Breast epithelium (tissue), 3 donors: Measurements from ENCODE around the gene SOCS2.

Experiments used
- CTCF ChIP-seq, 3 donors: fragments of 450-650 bp; IDR thresholded peaks; one replicate each; pipeline ENCODE4 v1.5.1; 2016 to 2017; ENCODE audit warnings: antibody characterized with exemption in 3 of 3, mild to moderate bottlenecking in 3 of 3, moderate library complexity in 3 of 3
- POLR2AphosphoS5 ChIP-seq, 3 donors: sonication (generic); formaldehyde crosslinking; IDR thresholded peaks; one replicate each; pipeline ENCODE4 v1.6.1; 2017; ENCODE audit warnings: antibody characterized with exemption in 3 of 3

GRCh38 chr12:93573552-93574223, 1.2 kb downstream of the SOCS2 start:
- no peak for TF ChIP-seq CTCF (IDR thresholded peaks at IDR 0.05)
- no peak for TF ChIP-seq POLR2AphosphoS5 (IDR thresholded peaks at IDR 0.05)
